Measurements from ENCODE around the gene HSPB8. TPM values are rescaled to one million over a fixed set of nuclear protein-coding genes. Genes with fewer than 3 reads are reported as not detected.

Gene HSPB8
- 22.6 and 24.0 TPM in 2 replicates for total RNA-seq

GRCh38 chr12:119178544-119179334 is at the start of gene HSPB8:
HSPB8 (plus strand) TSS chr12:119178931; CDS start chr12:119179313, 382 bp downstream.

Other genes starting within 250 kb of the HSPB8 start
- under 0.01 TPM in 1 of 2 replicates, not detected in the other for gene SRRM4, start 197.4 kb upstream of the HSPB8 start, total RNA-seq
- gene CCDC60, start 155.8 kb downstream of the HSPB8 start, total RNA-seq: not detected in 2 replicates

Data from pericardium fibroblast (primary cell).